ENCODE results near the gene PSTPIP1.
"Not testable (repeated sequence)": the region's sequence is repeated elsewhere in the genome, so short reads cannot be mapped to it uniquely, and the experiment has no call there.

The PSTPIP1 gene

DNA sequence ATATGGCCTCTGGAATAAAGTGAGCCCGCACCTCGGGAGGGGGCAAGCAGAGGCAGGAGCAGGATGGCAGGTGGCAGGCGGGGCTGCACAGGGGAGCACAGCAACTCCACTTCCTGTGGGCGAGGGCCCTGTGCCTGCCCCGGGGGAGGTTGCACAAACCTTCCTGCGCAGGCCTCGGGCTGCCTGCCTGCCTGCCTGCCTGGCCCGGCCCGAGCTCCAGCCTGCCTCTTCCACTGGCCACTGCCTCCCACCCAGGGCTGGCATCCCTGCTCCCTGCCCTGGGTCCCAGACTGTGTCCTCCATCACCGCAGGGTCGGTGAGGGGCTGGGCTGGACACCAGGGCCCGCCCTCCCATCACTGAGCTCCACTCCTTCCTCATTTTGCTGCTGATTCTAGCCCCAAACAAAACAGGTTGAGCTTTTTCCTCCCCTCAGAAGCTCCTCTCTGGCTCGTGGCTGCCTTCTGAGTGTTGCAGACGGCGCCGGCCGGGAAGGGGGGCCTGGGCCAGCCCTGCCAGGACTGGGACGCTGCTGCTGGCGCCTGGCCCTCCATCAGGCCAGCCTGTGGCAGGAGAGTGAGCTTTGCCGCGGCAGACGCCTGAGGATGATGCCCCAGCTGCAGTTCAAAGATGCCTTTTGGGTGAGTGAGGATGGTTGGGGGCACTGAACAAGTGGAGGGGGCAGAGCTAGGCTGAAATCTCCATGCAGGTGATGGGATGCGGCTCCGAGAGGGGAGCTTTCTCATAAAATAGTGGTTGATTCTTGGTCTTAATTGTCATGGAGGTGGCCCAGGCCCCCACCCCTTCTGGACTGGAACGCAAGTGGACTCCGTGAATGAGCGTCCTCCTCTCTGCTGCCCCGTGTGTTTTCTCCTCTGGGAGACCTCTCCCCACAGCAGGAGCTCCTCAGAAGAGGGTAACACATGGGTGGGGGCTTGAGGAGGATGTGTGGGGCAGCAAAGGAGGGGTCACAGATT is at the start of gene PSTPIP1:
Gene PSTPIP1, plus strand, starts transcription at position 156 of the 975 bp plus-strand sequence. Its CDS starts 448 bp downstream, at position 604.
- DNase-seq = no peak

DNA sequence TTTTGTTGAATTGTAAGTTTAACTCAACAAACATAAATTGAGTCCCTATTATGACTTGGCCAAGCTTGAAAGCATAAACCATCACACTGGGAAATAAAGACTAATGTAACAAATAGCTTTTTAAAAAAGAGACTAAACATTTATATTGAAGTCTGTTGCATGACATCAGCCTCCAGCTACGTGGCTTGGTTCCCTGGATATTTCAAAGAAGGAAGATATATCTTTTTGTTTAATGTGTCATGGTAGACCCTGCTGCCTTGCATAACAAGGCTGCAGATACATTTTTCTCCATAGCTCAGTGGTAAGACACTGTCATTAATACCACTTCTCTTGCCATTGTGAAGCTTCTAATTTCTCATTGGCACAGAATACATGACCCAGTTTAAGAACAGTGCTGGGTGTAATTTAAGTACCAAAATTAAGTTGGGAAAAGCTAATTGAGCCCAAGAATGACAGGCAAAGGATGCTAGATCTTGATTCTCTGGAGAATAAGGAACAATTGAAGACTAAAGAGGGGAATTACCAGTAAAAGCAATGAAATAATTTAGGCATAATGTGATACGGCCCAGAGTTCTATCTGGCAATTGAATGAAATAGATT is 49.3 kb upstream of the PSTPIP1 start:
- no peak for DNase-seq

DNA sequence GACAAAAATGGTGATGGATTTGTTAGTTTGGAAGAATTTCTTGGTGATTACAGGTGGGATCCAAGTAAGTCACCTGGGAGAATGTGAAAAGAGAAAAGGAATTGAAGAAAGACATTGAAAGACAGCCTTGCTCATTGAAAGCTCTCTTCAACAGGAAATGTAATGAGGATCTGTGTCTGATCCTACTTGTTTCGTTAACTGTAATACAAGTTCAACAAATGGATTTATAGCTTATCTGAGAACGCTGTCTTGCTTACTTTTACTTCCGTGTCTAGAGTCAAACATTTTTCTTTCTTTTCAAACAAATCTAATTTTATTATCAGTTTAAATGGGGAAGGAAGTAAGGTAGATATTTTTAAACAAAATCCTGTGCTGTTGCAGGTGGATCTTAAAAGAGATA is 47.5 kb upstream of the PSTPIP1 start:
- DNase-seq = no peak

DNA sequence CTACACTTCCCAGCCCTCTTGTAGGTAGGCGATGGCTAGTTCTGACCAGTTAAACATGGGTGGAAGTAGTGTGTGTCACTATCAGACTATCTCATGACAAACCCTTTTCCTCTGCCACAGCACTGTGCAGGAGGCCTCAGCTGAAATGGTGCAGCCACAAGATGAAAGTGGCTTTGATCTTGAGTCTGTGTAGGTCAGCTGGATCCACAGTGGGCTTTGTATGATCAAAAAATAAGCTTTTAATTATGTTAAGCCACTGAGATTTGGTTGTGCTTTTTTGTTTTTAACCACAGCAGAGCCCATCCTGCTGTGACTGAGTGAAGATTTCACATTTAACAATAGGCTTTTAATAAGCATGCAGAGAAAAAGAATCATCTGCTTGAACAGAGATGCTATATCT is 43.7 kb upstream of the PSTPIP1 start:
- DNase-seq = no peak

DNA sequence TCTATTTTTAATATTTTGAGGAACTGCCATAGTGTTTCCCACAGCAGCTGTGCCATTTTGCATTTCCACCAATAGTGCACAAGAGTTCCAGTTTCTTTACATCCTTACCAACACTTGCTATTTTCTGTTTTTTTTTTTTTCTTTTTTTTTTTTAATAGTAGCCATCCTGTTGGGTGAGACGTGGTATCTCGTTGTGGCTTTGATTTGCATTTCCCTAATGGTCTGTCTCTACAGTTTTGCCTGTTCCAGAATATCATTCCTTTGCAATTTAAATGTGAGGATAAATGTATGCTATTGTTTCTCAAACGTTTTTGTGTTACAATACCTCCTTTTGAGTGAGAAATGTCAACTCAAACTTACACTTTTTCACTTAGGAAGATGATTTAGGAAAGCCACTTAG is 41.0 kb upstream of the PSTPIP1 start:
- no peak for DNase-seq

DNA sequence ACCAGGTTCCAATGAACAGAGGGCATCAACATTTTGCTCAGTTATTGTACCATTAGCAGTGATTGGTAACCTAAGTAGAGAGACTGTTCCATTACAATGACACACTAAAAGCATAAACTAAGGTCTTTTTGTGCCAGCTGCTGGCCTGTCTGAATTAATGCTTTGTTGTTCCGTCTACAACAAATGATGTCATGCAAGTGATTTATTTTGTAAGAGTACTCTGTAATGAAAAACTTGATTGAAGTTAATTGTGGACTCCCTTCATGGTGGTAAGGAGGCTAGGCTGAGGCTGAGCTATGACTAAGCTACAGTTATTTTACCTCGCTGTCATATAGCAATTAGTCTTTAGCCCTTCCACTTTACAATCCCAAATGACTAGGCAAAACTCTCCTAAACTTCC is 40.2 kb upstream of the PSTPIP1 start:
- no peak for DNase-seq

DNA sequence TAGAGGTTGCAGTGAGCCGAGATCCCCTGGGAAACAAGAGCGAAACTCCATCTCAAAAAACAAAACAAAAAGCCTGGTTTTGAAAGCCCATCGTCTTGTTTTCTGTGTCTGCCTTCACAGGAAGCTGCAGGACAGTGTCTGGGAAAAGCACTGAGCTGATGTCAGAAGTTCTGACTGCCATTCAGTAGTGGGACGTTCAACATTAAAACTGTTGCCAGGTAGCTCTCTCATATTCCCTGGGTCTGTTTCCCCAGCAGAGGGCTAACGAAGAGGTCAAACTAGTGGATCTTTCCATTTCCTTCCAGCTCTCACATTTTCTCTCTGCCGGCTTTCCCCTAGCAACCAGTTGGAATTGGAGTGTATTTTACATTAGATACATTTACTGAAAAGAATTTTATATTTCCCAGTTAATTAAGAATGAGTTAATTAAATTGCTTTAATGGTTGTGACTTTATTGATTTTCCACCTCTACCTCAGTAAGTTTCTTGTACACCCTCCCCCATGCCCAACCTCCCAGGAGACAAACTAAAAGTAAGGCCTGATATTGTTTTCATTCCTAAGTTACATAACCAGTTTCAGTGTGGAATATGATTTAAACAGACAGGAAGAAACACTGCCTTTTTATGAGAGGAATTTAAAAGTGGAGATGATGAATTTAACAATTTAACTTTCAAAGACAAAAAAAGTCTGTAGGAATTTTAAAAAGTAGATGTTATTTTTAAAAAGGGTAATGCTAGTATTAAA is 33.5 kb upstream of the PSTPIP1 start:
- DNase-seq = no peak

DNA sequence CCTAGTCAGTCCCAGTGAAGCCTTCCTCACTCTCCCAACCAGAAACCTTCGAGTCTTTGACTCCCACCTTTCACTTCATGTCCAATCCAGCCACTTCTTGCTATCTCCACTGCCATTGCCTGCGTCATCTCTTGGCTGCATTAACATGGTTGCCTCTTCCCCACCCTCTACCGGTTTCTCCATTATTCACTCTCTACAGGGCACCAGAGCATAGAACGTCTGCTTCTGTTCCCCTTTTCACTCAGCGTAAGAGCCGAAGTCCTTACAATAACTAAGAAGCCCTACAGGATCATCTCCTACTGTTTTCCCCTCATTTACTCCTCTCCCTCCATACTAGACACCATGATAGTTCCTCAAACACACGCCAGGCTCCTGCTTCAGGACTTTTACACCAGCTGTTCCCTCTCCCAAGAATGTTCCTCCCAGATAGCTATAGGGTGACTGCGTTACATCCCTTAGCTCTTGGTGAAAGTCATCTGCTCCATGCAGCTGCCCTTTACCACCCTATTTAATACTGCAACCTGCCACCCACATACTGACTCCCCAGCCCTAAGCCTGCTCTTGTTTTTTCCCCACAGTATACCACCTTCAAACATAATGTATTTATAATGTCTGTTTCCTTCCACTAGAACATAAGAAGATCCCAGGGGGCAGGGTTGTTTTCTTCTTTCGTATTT is 32.5 kb upstream of the PSTPIP1 start:
- no peak for DNase-seq

DNA sequence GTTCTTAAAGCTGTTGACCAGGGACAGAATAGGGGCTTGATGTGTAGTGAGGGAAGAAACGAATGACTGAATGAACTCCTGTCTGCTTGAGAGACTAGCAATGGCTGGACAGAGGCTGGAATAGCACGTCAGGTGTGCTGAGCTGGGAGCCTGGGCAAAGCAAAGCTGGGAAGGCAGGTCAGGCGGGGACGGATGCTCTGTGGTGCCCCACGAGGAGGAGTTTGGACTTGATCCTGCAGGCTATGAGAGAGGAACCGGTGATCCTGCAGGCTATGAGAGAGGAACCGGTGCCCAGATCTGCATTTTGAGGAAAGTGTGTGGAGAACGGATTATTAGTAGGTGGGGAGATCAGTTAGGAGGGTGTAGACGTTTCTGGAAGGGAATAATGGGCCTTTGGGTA is 31.3 kb upstream of the PSTPIP1 start:
- no peak for DNase-seq

DNA sequence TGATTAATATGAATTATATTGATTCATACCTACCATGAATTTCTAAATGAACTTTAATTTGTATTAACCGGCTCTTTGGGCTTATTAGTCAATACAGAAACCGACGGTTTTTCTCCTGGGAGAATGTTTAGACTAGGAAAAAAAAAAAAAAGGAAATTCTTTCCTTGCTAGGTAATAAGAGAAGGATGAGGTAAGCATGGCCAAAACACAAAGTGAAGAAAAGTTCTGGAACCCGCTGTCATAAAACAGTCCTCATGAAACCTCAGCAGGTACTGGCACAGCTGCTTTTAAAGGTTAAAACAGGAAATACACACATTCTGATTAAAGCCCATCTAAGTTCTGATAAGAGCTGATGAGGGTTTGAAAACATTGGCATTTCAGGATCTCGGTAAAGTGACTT is 30.8 kb upstream of the PSTPIP1 start:
- no peak for DNase-seq

DNA sequence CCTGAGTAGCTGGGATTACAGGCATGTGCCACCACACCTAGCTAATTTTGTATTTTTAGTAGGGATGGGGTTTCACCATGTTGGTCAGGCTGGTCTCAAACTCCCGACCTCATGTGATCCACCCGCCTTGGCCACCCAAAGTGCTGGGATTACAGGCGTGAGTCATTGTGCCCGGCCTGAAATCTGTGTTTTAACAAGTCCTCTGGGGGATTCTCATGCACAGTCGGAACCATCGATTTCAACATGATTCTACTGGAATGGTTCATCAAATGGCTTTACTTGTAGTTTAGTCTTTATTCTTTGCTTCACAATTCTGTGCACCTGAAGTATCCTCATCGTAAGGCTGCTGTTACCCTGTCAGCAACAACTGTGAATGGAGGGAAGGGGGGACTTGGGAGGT is 28.9 kb upstream of the PSTPIP1 start:
- DNase-seq = not testable (repeated sequence)

DNA sequence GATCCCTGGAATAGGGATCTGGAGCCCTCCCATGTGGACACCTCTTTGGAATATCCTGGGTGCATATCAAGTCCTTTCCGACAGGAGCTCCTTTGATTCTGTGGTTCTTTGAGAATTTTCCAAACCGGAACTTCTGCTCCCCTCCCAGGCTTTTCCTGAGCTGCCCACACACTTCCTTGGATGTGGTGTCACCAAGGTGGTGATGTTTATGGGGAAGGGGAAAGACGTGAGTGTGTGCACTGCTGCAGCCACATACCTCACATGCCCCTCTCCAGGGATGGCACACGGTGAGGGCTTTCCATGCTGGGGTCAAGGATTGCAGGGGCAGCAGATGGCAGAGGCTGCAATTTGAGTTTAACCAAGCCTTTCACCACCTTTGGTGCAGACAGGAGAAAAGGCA is 27.9 kb upstream of the PSTPIP1 start:
- DNase-seq = no peak

DNA sequence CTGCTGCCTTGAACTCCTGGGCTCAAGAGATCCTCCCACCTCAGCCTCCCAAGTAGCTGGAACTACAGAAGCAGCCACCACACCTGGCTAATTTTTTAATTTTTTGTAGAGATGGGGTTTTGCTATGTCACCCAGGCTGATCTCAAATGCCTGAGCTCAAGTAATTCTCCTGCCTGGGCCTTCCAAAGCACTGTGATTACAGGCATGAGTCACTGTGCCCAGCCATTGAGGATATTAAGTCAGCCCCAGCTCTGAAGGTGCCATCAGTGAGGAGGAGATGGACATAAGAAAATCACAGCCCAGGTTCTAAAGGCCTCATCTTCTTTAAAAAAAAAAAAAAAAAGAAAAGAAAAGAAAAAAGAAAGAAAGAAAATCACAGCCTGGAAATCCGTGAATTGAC is 26.6 kb upstream of the PSTPIP1 start:
- no peak for DNase-seq

DNA sequence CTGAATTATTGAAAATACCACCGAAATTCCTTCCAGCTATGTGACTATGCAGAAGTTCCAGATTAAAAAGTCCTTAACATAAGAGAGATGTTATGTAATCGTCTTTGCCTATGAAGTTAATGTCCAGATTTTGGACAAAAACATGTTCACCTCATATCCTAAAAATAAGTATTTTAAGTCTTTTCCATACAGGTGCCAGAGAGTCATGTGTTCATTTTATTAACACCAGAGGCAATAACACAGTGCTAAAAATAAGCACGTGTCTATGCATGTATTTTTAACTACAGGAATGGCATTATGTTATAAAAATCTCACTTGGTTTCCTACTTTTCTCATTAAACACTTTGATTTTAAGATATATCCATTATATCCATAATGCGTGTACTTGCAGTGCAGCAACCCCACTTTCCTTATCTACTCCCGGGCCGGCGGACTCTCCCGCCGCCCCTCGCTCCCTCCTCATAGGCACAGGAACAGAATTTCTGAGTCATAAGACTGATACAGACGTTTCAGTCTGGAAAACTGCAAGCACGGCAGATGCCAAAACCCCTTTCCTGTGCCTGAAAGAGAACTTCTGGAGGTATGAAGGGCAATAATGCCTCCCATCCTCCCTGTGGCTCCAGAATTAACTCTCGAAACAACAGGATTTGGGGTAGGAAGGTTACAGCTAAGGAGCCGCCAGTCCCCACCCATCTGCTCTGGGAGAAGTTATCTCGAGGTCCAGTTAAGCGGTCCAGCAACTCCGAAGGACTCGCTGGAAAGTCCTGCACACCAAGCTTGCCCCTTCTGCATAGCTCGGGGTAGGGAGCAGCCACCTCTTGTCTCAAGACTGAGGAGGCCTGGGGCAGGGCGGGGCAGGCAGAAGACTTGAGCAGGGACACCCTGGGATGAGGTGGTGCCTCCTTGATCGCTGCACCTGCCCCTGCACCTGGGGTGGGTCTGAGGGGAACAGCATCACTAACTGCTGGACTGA is 22.3 kb upstream of the PSTPIP1 start:
- DNase-seq = no peak

DNA sequence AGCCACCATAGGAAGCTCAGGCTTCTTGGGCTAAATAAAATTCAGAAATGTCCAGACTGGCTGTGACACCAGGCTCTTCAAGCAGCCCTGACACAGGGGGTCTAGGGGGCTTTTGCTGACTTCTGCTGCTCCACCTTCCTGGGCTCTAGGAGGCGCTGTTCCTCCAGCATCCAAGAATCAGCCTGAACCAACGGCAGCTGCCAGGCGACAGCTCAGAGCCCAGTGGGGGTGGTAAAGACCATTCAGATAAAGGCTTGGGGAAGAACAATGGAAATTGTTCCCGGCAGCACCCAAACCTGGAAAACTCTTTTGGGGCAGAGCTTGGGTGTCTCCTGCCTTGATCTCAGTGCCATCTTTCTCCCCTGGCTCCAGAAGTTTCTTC is 21.6 kb upstream of the PSTPIP1 start:
- no peak for DNase-seq

DNA sequence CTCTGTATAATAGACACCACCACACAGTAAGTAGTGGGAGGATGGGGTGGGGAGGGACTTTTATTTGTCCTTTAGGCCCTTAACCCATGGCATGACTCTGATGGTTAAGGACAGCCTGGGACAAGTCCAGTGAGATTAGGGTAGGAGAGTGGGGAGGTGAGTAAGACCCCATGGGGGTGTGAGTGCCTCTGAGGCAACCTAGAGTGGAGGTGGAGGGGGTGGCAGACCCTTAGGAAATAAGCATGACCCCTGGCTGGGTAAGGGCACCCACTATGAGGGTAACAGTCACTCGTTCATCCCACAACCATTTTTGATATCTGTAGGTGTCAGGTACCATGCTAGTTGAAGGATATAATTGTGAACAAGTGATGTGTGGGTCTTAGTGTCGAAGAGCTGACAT is 21.0 kb upstream of the PSTPIP1 start:
- no peak for DNase-seq

DNA sequence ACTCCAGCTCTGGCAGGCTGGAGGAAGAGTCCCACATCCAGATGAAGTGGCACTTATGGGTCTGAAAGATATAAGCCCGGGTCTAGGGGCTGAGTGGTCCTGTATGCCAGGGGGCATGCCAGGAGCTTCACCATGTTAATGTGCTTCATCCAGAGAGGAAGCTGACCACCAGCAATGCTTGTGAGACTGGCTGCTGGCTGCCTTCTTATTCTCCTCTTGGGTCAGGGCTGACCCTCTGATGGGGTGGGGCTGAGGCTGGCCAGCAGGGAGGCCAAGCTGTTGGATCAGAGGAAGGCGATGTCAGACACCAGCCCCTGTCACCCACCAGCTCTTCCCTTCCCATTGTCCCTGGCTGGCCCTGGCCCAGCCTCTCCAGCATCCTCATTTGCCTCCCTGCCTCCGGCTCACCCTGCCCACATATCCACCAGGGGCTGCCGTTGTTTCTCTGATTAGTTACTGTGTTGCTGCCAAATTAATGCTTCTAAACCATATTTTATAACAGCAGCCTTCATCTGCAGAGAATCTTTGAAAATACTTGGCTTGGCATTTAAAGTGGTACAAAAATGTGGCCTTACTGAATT is 20.4 kb upstream of the PSTPIP1 start:
- no peak for DNase-seq

DNA sequence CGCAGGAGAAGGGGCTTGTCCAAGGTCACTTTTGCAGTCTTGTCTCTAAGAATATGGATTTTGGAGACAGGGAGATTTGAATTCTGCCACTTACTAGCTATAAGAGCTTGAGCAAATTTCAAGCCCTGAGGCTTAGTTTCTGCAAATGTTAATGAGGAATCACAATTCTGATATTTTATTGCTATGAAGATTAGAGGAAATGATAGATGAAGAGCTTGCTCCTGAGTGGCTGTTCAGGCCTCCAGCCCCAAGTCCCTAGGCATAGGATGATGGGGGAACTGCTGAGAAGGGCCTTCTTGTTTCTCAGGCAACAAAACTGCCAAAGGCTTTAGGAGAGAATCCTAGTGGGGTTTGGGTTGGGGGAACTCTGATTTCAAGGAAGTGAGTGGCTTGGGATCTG is 18.8 kb upstream of the PSTPIP1 start:
- no peak for DNase-seq

DNA sequence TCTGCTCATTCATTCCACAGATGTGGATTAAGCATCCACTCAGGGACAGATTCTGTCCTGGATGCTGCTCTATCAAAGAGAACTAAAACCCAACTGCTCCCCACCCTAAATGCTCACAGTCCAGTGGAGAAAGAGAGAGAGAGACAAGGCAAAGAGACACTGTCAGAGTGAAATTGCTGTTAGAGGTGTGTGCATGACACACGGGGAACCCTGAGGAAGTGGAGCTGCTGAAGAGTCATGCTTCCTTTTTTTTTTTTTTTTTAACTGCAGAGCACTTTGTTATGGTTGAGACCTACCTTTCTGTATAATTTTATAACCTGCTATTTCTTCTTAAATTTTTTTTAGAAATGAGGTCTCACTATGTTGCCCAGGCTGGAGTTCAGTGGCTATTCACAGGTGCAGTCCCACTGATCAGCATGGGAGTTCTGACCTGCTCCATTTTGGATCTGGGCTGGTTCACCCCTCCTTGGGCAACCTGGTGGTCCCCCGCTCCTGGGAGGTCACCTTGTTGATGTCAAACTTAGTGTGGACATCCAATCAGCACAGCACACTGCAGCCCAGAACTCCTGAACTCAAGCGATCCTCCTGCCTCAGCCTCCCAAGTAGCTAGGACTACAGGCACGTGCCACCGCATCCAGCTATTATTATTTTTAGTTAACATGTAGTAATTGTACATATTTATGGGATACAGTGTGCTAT is 18.2 kb upstream of the PSTPIP1 start:
- no peak for DNase-seq

DNA sequence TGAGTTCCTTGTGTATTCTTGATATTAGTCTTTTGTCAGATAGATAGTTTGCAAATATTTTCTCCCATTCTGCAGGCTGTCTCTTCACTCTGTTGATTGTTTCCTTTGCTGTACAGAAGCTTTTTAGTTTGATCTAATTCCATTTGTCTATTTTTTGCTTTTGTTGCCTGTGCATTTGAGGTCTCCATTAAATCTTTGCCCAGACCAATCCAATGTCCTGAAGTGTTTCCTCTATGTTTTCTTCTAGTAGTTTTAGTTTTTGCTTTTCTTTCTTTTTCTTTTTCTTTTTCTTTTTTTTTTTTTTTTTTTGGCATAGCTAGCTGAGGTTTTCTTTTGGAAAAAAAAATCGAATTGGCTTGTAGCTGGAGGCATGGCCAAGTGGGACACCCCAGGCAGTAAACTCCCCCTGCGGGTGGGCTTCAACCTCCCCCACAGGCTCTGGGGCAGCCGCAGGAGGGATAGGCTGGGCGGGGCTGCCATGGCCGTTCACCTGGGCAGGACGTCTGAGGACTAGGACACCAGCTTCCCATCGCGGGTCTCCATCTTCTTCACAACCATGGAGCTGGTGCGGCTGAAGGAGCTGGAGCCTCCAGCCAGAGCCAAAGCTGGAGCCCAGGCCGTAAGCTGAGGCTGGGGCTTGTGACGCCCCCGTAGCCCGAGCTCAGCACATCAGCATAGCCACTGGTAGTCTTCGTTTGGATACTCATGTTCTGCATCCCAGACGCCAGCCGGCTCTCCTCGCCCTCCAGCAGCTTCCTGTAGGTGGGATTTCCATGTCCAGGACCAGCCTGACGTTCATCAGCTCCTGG is 16.2 kb upstream of the PSTPIP1 start:
- no peak for DNase-seq

All from NCI-H1105 treated with DMSO at 0.1 percent for 48 hours (cell line).